Stimulated activated CD8-positive, alpha-beta memory T cell treated with anti-CD3 and anti-CD28 coated beads, Interleukin-7, amount 100 ng/mL, for 1 hour (primary cell): ENCODE measurements around the gene NLRC5.

Source experiments
- DNase-seq, 2 donors: peaks; one replicate each; pipeline ENCODE4 v3.0.0-alpha.2; 2020; ENCODE audit warnings: low read depth in 2 of 2

NLRC5 gene

DNA sequence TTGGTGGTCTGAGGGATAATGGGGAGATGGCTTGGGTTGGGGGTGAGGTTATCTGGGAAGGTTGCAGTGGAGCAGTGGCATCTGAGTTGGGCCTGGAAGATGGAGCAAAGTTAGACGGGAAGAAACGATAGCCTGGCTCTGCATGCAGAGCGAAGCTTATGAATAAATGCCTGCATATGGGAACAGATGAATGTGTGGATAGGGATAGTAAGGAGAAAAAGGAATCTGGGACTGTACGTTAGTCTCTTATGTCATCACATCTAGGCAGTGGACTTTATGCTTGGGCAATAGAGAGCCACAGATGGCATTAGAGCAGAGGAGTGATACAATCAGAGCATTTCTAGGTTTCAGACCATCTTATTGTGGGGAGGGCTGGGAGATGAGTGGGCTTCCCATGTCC is 136.0 kb downstream of the NLRC5 start:
- no peak for DNase-seq

DNA sequence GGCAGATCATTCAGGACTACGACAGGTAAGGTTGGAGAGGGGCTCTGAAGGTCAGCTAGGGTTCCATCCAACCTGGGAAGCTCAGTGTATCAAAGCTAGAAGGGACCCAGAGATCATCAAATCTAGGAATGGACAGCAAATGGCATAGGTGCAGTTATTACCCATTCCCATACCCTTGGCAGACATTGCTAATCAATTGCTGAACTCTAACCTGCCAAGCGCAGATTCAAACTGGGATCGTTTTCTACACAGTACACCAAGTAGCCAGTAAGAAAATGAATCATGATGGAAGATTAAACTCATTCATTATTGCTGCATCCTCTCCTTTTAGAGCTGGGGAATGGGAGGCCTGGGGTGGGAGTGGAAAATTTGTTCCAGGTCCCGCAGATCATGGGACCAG is 136.6 kb downstream of the NLRC5 start:
- no peak for DNase-seq

DNA sequence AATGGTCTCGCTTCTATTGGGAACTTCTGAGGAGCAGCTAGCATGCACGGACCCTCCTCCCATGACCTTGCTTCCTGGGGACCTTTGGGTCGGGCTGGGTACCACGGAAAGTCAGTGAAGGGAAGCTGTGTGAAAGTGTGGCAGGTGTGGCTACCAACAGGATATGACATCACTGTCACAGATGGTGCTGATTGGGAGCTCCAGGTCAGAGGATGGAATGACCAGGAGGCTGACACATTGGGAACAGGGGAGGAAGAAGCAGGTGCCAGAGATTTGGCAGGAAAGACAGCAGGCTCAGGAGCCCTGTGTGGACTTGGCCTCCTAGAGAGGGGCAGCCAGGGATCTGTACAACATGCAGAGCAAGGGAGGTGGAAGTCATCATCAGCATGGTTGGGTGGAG is 137.1 kb downstream of the NLRC5 start:
- no peak for DNase-seq

- DNase-seq, result no peak
Observed at GRCh38 chr16:57127037-57127763, 137.8 kb downstream of the NLRC5 start.

GRCh38 chr16:57127836-57128235 is 138.5 kb downstream of the NLRC5 start:
- no peak for DNase-seq

GRCh38 chr16:57128771-57129389 is 139.5 kb downstream of the NLRC5 start:
- DNase-seq, result peak in 1 of 2 donors; percentile 7

GRCh38 chr16:57130950-57131321 is 141.6 kb downstream of the NLRC5 start:
- DNase-seq, result no peak

DNA sequence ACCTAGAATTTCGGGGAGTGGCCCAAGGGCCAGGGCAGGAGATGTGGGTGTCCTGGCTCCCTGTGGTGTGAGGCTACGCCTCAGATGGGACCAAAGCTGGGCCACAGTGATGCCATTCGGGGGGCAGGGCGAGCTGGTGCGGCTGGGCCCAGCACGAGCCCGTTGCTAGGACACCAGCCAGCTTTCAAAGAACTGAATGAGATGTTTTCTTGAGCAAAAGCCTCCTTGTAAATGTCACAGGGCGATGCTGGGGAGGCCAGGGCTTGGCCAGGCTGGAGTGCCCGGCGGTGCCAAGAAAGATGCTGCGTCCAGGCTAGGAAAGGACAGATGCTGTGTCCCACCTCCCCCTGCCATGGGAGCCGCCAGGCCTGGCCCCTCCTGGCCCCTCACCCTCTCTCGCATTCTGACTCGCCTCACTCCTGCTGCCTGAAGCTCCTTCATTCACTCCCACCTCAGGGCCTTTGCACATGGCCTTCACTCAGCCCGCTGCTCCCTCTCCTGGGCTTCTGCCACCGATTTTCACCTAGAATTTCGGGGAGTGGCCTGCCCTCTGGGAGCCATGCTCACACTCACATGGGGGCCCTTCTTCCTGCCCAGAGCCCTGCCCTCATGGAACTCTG is 142.1 kb downstream of the NLRC5 start:
- DNase-seq, result no peak

GRCh38 chr16:57132470-57132869 is 143.1 kb downstream of the NLRC5 start:
- no peak for DNase-seq

DNA sequence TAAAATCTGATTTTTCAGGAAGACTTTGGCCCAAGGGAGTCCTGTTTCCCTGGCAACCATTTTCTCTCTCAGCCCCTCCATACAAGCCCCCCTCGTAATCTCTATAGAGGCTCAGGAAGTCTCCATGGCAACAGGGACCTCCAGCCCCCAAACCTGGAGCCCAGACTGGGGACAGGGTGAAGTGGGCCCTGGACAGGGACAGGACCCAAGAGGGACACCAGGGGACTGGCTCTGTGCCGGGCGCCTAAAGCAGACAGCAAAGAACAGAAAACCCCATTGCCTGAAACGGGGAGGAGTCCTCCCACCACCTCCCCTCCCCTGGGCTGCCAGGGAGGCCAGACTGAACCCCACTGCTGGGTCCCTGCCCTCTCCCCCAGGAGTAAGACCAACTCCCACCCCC is 143.7 kb downstream of the NLRC5 start:
- DNase-seq, result no peak
